ENCODE measurements around the gene ZNF667.

DNA sequence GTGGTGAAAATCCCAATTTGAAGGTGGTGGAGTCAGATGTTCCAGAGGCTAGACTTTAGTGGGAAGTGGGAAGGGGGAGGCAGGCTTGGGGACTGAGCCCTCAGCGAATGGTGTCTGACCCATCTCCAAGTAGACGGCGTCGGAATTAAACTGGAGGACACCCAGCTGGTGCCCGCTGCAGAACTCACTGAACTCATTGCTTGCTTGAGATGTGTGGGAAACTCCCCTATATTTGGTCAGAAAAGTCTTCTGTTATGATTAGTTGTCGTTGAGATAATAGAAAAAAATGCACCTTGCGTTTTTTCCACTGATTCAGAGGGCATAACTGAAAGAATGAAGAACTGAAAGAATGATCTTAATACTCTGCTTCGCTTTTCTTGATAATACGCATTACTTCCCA lies 73.9 kb downstream of the ZNF667 start:
- TF ChIP-seq, protein P1, sequence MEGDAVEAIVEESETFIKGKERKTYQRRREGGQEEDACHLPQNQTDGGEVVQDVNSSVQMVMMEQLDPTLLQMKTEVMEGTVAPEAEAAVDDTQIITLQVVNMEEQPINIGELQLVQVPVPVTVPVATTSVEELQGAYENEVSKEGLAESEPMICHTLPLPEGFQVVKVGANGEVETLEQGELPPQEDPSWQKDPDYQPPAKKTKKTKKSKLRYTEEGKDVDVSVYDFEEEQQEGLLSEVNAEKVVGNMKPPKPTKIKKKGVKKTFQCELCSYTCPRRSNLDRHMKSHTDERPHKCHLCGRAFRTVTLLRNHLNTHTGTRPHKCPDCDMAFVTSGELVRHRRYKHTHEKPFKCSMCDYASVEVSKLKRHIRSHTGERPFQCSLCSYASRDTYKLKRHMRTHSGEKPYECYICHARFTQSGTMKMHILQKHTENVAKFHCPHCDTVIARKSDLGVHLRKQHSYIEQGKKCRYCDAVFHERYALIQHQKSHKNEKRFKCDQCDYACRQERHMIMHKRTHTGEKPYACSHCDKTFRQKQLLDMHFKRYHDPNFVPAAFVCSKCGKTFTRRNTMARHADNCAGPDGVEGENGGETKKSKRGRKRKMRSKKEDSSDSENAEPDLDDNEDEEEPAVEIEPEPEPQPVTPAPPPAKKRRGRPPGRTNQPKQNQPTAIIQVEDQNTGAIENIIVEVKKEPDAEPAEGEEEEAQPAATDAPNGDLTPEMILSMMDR (IDR thresholded peaks at IDR 0.05): no peak
- no peak for TF ChIP-seq ZFX (IDR thresholded peaks at IDR 0.05; ENCODE audit: borderline replicate concordance)
